Lower leg skin (tissue), 4 donors: ENCODE results near the gene TTC16. TPM values are rescaled to one million over a fixed set of nuclear protein-coding genes. Genes with fewer than 3 reads are reported as not detected.
"Not testable (repeated sequence)": the region's sequence is repeated elsewhere in the genome, so short reads cannot be mapped to it uniquely, and the experiment has no call there.

Source experiments
- DNase-seq, 2 donors: peaks; one replicate each; pipeline ENCODE4 v3.0.0-alpha.2; 2019; ENCODE audit warnings: low spot score in 2 of 2
- H3K4me3 ChIP-seq: fragments of 200-600 bp; sonication (generic); 2 replicates; pipeline ENCODE4 v1.5.1; 2017; ENCODE audit warnings: mild to moderate bottlenecking, low read depth; ENCODE audit not compliant: poor library complexity, severe bottlenecking
- POLR2A ChIP-seq, 2 donors: fragments of 450-650 bp; IDR thresholded peaks; one replicate each; pipeline ENCODE4 v1.6.1; 2016 to 2017; ENCODE audit warnings: antibody characterized with exemption in 2 of 2, mild to moderate bottlenecking in 1 of 2, moderate library complexity in 1 of 2
- WGBS, 2 donors: methylation state at CpG; one replicate each; pipeline ENCODE4 v1.1.5; 2018; 5-methylcytosine and 5-hydroxymethylcytosine counted together
- intact Hi-C: fragments of 100-400 bp; cut with DNase I; formaldehyde crosslinking; loops from one replicate; pipeline ENCODE4 v1.15.0; 2023; ENCODE audit warnings: low total_unique reads
- total RNA-seq, 4 donors: library from RNA; depleted of rRNA; stranded (reverse); fragments of >200 nt; gene quantifications; one replicate each; pipeline ENCODE4 v1.1.0, GENCODE V29; 2016
- TF ChIP-seq, protein P1 (sequence below), 3 donors: fragments of 450-650 bp; IDR thresholded peaks; one replicate each; pipeline ENCODE4 v1.5.1; 2016; ENCODE audit warnings: antibody characterized with exemption in 3 of 3, mild to moderate bottlenecking in 3 of 3, moderate library complexity in 2 of 3

The TTC16 gene
- total RNA-seq, 4 donors from 2014 or later, result 0.25 TPM; not detected in 3

DNA sequence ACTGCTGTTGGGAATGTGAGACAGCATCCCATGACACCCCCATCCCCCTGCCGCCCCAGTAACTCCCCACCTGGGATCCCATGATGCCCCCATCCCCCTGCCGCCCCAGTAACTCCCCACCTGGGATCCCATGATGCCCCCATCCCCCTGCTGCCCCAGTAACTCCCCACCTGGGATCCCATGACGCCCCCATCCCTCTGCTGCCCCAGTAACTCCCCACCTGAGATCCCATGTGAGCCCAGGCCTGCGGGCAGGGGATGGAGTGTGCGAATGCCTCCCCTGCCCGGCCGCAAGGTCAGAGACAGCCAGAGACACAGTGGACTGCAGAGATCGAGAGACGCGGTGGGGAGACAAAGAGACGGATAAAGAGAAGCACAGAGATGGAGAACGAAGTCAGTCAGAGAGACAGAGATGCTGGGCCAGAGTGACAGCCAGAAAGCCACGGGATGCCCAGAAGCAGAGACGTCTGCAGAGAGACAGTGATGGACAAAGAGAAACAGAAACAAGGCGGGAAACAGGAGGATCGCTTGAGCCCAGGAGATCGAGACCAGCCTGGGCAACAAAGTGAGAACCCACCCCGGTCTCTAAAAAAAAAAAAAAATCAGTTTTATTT lies 61.6 kb downstream of the TTC16 start:
- H3K4me3 ChIP-seq, result no peak overlapping the region
- intact Hi-C loops, result no loop called here
- WGBS, 2 donors, result 72 to 76% methylated on average over 18 of the region's 18 CpGs
- DNase-seq, result no peak
- no peak for TF ChIP-seq POLR2A (IDR thresholded peaks at IDR 0.05)
- TF ChIP-seq, protein P1, sequence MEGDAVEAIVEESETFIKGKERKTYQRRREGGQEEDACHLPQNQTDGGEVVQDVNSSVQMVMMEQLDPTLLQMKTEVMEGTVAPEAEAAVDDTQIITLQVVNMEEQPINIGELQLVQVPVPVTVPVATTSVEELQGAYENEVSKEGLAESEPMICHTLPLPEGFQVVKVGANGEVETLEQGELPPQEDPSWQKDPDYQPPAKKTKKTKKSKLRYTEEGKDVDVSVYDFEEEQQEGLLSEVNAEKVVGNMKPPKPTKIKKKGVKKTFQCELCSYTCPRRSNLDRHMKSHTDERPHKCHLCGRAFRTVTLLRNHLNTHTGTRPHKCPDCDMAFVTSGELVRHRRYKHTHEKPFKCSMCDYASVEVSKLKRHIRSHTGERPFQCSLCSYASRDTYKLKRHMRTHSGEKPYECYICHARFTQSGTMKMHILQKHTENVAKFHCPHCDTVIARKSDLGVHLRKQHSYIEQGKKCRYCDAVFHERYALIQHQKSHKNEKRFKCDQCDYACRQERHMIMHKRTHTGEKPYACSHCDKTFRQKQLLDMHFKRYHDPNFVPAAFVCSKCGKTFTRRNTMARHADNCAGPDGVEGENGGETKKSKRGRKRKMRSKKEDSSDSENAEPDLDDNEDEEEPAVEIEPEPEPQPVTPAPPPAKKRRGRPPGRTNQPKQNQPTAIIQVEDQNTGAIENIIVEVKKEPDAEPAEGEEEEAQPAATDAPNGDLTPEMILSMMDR (IDR thresholded peaks at IDR 0.05), result no peak

DNA sequence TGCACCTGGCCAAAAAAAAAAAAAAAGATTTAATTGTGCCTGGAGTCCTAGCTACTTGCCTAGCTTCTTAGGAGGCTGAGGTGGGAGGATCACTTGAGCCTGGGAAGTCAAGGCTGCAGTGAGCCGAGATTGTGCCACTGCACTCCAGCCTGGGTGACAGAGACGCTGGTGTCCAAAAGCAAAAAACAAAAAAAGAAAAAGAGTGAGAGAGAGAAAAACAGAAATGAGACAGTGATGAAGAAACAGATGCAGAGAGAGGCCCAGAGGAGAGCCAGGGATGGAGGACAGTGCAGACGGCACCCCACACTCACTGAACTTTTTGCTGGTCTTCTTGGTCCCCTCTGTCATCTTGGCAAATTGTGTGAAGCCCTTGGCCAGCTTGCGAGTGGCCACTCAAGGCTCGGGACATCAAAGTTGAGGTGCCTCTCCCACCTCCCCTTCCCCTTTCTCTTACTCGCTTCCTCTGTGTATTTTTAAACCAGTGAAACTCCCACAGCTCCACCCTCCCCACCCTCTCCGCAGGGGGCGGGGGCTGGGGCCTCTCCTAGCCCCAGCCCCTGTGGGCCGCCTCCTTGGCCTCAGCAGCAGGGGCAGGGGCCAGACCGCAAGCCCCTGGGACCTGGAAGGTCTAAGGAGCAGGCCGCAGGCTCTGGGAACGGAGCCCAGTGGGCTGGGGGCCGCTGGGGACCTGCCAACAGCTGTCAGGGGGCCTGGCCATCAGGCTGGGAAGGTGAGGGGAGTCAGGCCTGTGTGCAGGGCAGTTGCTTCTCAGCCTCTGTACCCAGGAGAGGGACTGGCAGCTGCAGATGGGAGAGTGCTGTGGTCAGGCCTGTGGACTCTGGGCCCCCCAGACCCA lies 62.6 kb downstream of the TTC16 start, which contains the start of gene SH2D3C:
Gene SH2D3C, minus strand, starts transcription at position 387 of the 856 bp plus-strand sequence. Its CDS starts 39 bp downstream, at position 348.
- no peak for DNase-seq
- WGBS, 2 donors, result 55 to 65% methylated on average over 11 to 12 of the region's 13 CpGs
- no peak within 1 kb of the TSS for H3K4me3 ChIP-seq

DNA sequence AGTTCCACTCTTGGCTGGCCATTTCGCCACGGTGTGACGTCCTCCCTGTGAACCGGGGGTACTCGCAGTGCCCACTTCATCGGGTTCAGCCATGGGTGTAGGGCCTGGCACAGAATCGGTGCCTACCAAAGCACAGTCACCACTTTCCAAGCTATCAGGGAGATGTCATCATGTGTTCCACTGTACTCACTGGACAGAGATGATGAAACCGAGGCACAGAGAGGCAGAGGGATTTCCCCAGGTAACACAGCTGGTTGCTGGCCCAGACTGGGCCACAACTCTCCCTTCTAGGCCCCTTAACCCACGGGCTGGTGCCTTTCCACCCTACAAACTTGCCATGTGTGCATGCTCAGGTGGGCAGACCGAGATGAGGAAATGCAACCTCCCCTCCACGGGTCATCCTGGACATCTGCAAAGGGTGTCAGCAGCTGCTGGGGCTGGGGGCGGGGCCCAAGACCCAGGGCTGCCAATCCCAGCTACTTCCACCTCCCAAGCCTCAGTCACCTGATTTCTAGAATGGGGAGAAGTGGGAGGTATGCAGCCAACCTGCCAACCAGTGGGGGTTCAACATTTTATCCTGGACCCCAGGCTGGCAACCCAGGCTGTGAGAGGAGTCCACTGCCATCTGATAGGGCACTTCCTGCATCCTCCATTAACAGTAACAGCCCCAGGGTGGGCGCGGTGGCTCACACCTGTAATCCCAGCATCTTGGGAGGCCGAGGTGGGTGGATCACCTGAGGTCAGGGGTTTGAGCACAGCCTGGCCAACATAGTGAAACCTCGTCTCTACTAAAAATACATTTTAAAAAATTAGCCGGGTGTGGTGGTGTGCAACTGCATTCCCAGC lies 63.5 kb downstream of the TTC16 start:
- intact Hi-C loops, result no loop called here
- TF ChIP-seq POLR2A (IDR thresholded peaks at IDR 0.05), result no peak
- TF ChIP-seq, protein P1 (IDR thresholded peaks at IDR 0.05), result no peak
- H3K4me3 ChIP-seq, result no peak overlapping the region
- no peak for DNase-seq
- 68 to 72% methylated on average over 17 of the region's 17 CpGs for WGBS, 2 donors

More for the DNA sequence above, 62.6 kb downstream of the TTC16 start, which contains the start of gene SH2D3C:
- intact Hi-C loops, result no loop called here
- TF ChIP-seq, protein P1 (IDR thresholded peaks at IDR 0.05), result no peak
- TF ChIP-seq POLR2A (IDR thresholded peaks at IDR 0.05), result no peak

DNA sequence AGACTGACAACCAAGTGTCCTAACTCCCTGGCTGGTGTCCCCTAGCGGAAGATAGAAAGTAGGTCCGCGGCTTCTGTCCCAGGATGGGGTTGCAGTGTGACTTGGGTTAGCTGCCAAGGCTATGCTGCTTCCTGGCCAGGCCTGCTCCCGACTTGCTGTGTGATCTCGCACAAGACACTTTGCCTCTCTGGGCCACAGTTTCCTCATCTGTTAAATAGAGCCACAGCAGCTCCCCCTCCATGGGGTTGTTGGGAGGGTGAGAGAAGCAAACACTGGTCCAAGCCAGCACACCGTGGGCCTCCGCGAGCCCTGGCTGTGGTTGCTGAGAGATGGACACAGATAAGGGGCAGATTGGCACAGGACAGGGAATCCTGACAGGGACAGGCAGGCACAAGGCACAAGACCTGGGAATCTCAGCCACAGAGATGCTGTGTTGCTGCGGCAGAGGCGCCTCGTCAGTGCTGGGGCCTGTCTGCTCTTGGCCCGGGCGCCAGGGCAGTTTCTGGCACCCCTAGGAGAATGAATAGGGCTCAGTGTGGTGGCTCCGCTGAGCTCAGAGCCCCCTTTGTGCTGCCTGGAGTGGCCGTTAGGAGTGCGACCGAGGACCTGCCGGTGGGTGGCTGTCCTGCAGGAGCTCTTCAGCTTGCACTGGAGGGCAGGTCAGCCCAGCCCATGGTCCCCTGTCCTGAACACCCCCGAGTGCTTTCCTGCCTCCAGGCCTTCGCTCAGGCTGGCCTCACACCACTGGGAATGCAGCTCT lies 64.4 kb downstream of the TTC16 start:
- TF ChIP-seq, protein P1 (IDR thresholded peaks at IDR 0.05), result no peak
- no peak for TF ChIP-seq POLR2A (IDR thresholded peaks at IDR 0.05)
- intact Hi-C loops, result loop anchor here (5.0 kb wide), 1 partner anchor 43 kb away; the partner anchor contains the start of gene TOR2A
- H3K4me3 ChIP-seq, result no peak overlapping the region
- 65 to 67% methylated on average over 17 to 18 of the region's 20 CpGs for WGBS, 2 donors
- no peak for DNase-seq

DNA sequence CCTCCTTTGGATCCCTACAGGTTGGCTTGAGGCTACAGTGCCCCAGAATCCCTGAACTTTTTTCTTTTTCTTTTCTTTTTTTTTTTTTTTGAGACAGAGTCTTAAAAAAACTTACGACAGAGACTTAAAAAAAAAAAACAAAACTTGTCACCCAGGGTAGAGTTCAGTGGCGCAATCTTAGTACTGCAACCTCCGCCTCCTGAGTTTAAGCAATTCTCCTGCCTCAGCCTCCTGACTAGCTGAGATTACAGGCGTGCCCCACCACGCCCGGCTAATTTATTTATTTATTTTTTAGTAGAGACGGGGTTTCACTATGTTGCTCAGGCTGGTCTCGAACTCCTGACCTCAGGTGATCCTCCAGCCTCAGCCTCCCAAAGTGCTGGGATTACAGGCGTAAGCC lies 65.0 kb downstream of the TTC16 start:
- not testable (repeated sequence) for H3K4me3 ChIP-seq, DNase-seq
- intact Hi-C loops, result loop anchor here (5.0 kb wide), 1 partner anchor 44 kb away; the partner anchor contains the start of gene TOR2A
- WGBS, 2 donors, result 80 to 86% methylated on average over 9 of the region's 9 CpGs

Other genes starting within 250 kb of the TTC16 start
- 10 to 100 TPM; 17.4 to 66.8 (median 30.5) TPM for gene STXBP1, start 103.8 kb upstream of the TTC16 start, total RNA-seq
- gene CFAP157, start 9.1 kb upstream of the TTC16 start, total RNA-seq, result under 1 TPM in 1 of 4 donors, not detected in 3; 0.23 TPM
- gene PTRH1, start 416 bp upstream of the TTC16 start, total RNA-seq, result 10 to 100 TPM; 28.2 to 71.8 (median 52.3) TPM
- 10 to 100 TPM; 11.5 to 19.9 (median 15.1) TPM for gene TOR2A, start 19.2 kb downstream of the TTC16 start, total RNA-seq
- gene SH2D3C, start 62.6 kb downstream of the TTC16 start, total RNA-seq, result 1 to 10 TPM; 1.9 to 8.5 (median 5.3) TPM
- gene CDK9, start 70.0 kb downstream of the TTC16 start, total RNA-seq, result 10 to 100 TPM; 60.7 to 96.3 (median 70.7) TPM
- gene FPGS, start 86.8 kb downstream of the TTC16 start, total RNA-seq, result 10 to 100 TPM; 21.3 to 46.5 (median 37.4) TPM
- 10 to 100 TPM; 12.0 to 51.1 (median 19.6) TPM for gene ENG, start 138.6 kb downstream of the TTC16 start, total RNA-seq
- 10 to 100 TPM in 3 of 4 donors, 1 to 10 TPM in 1; 9.5 to 35.4 (median 19.8) TPM for gene AK1, start 161.6 kb downstream of the TTC16 start, total RNA-seq
- 10 to 100 TPM; 50.5 to 72.9 (median 65.6) TPM for gene ST6GALNAC6, start 183.5 kb downstream of the TTC16 start, total RNA-seq
- gene ST6GALNAC4, start 201.0 kb downstream of the TTC16 start, total RNA-seq, result 10 to 100 TPM in 2 of 4 donors, 1 to 10 TPM in 2; 4.6 to 28.5 (median 16.5) TPM
- gene PIP5KL1, start 214.7 kb downstream of the TTC16 start, total RNA-seq, result 10 to 100 TPM in 1 of 4 donors, 1 to 10 TPM in 3; 4.1 to 11.3 (median 8.4) TPM
- gene DPM2, start 221.8 kb downstream of the TTC16 start, total RNA-seq, result 10 to 100 TPM; 11.9 to 21.1 (median 15.8) TPM